CD4-positive, alpha-beta T cell treated with Interleukin-4 for 4 hours (primary cell): ENCODE measurements around the gene ATP6V0C.
"Not testable (repeated sequence)": the region's sequence is repeated elsewhere in the genome, so short reads cannot be mapped to it uniquely, and the experiment has no call there.

Experiments
- DNase-seq: peaks from one replicate; pipeline ENCODE4 v3.0.0-alpha.2; 2020

ATP6V0C gene

DNA sequence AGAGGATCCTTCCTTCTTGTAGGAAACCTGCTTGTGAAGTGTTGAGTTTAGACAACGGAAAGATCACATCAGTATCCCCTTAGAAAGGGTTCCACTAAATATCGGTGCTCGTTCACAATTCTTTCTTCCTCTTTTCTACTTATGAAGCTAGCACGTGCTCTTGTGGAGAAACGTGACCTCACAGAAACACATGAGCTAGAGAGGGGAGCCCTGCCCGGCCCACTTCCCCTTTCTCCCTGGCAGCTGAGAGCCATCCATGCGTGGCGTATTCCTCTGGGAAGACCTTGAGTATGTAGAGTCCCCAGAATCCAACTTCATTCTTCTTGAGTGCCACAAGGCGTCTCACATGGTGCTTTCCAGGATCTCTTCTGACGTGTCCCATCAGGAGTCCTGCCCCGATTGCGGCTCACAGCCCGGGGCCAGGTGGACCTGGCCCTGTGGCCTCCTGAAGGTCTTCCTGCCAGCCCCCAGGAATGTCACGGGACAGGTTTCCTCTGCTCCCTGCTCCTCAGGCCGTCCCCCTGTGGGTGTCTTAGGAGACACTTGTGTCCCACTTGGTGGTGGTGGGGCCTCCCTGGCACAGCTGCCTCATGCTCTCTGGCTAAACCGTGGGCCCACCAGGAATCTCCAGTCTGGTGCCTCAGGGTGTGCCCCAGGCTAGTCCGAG is 46.5 kb downstream of the ATP6V0C start:
- not testable (repeated sequence) for DNase-seq

GRCh38 chr16:2560798-2561133 is 47.0 kb downstream of the ATP6V0C start:
- DNase-seq, result peak; percentile 68

GRCh38 chr16:2567506-2567905 is 53.8 kb downstream of the ATP6V0C start:
- DNase-seq, result not testable (repeated sequence)

- not testable (repeated sequence) for DNase-seq
Observed at GRCh38 chr16:2568573-2568972, 54.8 kb downstream of the ATP6V0C start.
